Aorta (tissue), 5 donors: ENCODE data around the gene KCTD12. TPM values are rescaled to one million over a fixed set of nuclear protein-coding genes. Genes with fewer than 3 reads are reported as not detected.

Experiments
- ATAC-seq: fragments of 200-7000 bp; cut with Tn5 transposase; one replicate; pipeline ENCODE4 v1.9.1; 2022; ENCODE audit warnings: moderate library complexity; ENCODE audit not compliant: low FRiP score
- DNase-seq, 2 donors: peaks; one replicate each; pipeline ENCODE4 v3.0.0-alpha.2; 2020
- H3K27ac ChIP-seq, 2 donors: one replicate each; pipeline ENCODE4 v1.5.1; 2013; ENCODE audit warnings: low read length in 2 of 2, mild to moderate bottlenecking in 2 of 2, moderate library complexity in 2 of 2, control low read depth in 1 of 2, inconsistent platforms in 1 of 2, low read depth in 1 of 2
- H3K27me3 ChIP-seq, 2 donors: one replicate each; pipeline ENCODE4 v1.6.1; 2013; ENCODE audit warnings: control low read depth in 1 of 2, low read length in 1 of 2, mild to moderate bottlenecking in 1 of 2, moderate library complexity in 1 of 2; ENCODE audit not compliant: insufficient read depth in 2 of 2, control insufficient read depth in 1 of 2
- H3K36me3 ChIP-seq, 2 donors: one replicate each; pipeline ENCODE4 v1.6.1; 2013; ENCODE audit warnings: control low read depth in 1 of 2, low read length in 1 of 2, mild to moderate bottlenecking in 1 of 2; ENCODE audit not compliant: insufficient read depth in 2 of 2, control insufficient read depth in 1 of 2
- H3K4me1 ChIP-seq, 2 donors: one replicate each; pipeline ENCODE4 v1.6.1; 2013; ENCODE audit warnings: low read length in 2 of 2, control low read depth in 1 of 2, mild to moderate bottlenecking in 1 of 2, moderate library complexity in 1 of 2; ENCODE audit not compliant: insufficient read depth in 2 of 2, control insufficient read depth in 1 of 2
- H3K4me3 ChIP-seq, 2 donors: one replicate each; pipeline ENCODE4 v1.5.1; 2013; ENCODE audit warnings: low read length in 2 of 2, control low read depth in 1 of 2, mild to moderate bottlenecking in 1 of 2
- H3K9me3 ChIP-seq: one replicate; pipeline ENCODE4 v1.6.1; 2013; ENCODE audit warnings: mild to moderate bottlenecking, low read length; ENCODE audit not compliant: control insufficient read depth
- WGBS, 2 donors: extraction: QIAGEN DNeasy Blood & Tissue Kit; methylation state at CpG; one replicate each; pipeline ENCODE4 v1.1.7; 2013; 5-methylcytosine and 5-hydroxymethylcytosine counted together
- intact Hi-C, 2 donors: fragments of 100-400 bp; cut with DNase I; formaldehyde crosslinking; loops; one replicate each; pipeline versions ENCODE4 v1.14.2 to v1.15.0; 2022
- polyA plus RNA-seq, 2 donors: library from polyadenylated mRNA; stranded (reverse); fragments of 200-250 nt; gene quantifications; one replicate each; pipeline ENCODE4 v1.2.3, GENCODE V29; 2013
- total RNA-seq, 2 donors: library from RNA; stranded (reverse); fragmentation: NEBNext Ultra II Directional; extraction: Animal tissue kit (Norgen Biotek cat#: 25700); gene quantifications; one replicate each; pipeline ENCODE4 v1.2.1, GENCODE V29; 2021
- donor health status: healthy with polysubstance abuse.
- donor health status: Bipolar disorder and iron deficiency.
- donor health status: DM: no; HTN: no; CAD: no.
- donor health status: DM: no; HTN: no; CAD: no.
- donor health status: DM: yes; HTN: yes; CAD: no.

KCTD12 gene
- total and polyA plus RNA-seq, 4 donors, result 20.8 to 137 (median 67.1) TPM

GRCh38 chr13:76874479-76874878 lies 11.7 kb downstream of the KCTD12 start:
- WGBS, 2 donors, result 96% methylated on average over 2 of the region's 2 CpGs
- intact Hi-C loops, result no loop called here
- no peaks in the 10 kb centered on the region for H3K4me1 ChIP-seq
- H3K27me3 ChIP-seq, result no peaks in the 10 kb centered on the region
- H3K4me3 ChIP-seq, result no peak overlapping the region
- no peaks in the 10 kb centered on the region for H3K9me3 ChIP-seq
- DNase-seq (no peak), ATAC-seq (no peak)
- H3K36me3 ChIP-seq, result no peaks in the 10 kb centered on the region
- H3K27ac ChIP-seq, result no peak overlapping the region

GRCh38 chr13:76873445-76873844 lies 12.8 kb downstream of the KCTD12 start:
- DNase-seq (no peak), ATAC-seq (no peak)
- WGBS, 2 donors, result 73 to 80% methylated on average over 2 of the region's 2 CpGs
- H3K27me3 ChIP-seq, result no peaks in the 10 kb centered on the region
- H3K27ac ChIP-seq, result no peak overlapping the region
- H3K4me1 ChIP-seq, result no peaks in the 10 kb centered on the region
- H3K36me3 ChIP-seq, result no peaks in the 10 kb centered on the region
- H3K4me3 ChIP-seq, result no peak overlapping the region
- no peaks in the 10 kb centered on the region for H3K9me3 ChIP-seq
- intact Hi-C loops, result no loop called here

DNA sequence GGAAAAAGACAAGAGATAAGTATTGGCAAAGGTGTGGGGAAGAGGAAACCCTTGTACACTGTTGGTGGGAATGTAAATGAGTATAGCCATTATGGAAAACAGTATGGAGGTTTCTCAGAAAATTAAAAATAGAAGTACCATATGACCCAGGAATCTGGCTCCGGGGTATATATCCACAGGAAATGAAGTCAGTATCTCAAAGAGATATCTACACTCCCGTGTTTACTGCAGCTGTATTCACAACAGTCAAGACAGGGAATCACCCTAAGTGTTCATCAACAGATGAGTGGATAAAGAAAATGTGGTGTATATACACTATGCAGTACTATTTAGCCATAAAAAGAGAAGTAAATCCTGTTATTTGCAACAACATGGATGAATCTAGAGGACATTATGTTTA lies 13.5 kb downstream of the KCTD12 start:
- H3K9me3 ChIP-seq, result no peaks in the 10 kb centered on the region
- no peak for DNase-seq
- H3K27me3 ChIP-seq, result no peaks in the 10 kb centered on the region
- no peak overlapping the region for H3K4me3 ChIP-seq
- ATAC-seq, result no peak
- H3K27ac ChIP-seq, result no peak overlapping the region
- intact Hi-C loops, result no loop called here
- no peaks in the 10 kb centered on the region for H3K4me1 ChIP-seq
- no peaks in the 10 kb centered on the region for H3K36me3 ChIP-seq
- 43 to 49% methylated on average over 2 of the region's 2 CpGs for WGBS, 2 donors

- Histone ChIP-seq H3K9me3 (no peaks in the 10 kb centered on the region), H3K36me3 (no peaks in the 10 kb centered on the region), H3K27me3 (no peaks in the 10 kb centered on the region), H3K4me3 (no peak overlapping the region), H3K27ac (no peak overlapping the region), H3K4me1 (no peaks in the 10 kb centered on the region)
- ATAC-seq (no peak), DNase-seq (no peak)
- intact Hi-C loops, result no loop called here
- 84 to 91% methylated on average over 3 of the region's 3 CpGs for WGBS, 2 donors
Measured at GRCh38 chr13:76871432-76871831, 14.8 kb downstream of the KCTD12 start.

DNA sequence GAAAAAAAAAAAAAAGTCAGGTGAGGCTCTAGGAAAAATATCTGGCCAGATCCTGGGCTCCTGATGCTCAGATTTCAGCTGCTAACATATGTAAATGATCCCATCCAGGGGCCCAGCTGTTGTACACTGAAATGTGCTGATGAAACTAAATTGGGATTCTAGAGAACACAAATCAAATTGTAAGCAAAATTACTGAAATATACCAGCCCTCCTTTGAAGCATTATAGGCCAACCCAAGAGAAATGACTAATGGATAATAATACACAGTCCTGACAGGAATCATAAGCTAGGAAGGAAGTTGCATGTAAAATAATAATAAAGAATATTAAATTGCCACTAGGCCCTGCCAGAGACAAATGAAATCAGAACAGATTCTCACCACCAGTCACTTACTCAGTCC lies 17.8 kb downstream of the KCTD12 start:
- H3K9me3 ChIP-seq, result no peaks in the 10 kb centered on the region

DNA sequence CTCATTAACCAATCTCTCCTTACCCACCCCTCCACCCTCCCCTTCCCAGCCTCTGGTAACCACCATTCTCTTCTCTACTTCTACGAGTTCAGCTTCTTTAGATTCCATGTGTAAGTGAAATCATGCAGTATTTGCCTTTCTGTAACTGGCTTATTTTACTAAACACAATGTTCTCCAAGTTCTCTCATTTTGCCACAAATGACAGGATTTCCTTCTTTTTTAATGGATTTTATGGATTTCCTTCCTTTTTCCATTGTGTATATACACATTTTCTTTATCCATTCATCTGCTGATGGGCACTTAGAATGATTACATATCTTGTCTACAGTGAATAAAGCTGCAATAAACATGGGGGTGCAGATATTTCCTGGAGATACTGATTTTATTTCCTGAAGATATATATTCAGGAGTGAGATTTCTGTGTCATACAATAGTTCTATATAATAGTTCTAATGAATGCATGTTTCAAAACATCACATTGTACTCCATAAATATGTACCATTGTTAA lies 20.2 kb downstream of the KCTD12 start:
- H3K4me3 ChIP-seq, result no peak overlapping the region
- peaks cover 0 to 1% of the 10 kb centered on the region in 2 donors for H3K4me1 ChIP-seq
- H3K27me3 ChIP-seq, result no peaks in the 10 kb centered on the region
- intact Hi-C loops, result no loop called here
- no peaks in the 10 kb centered on the region for H3K9me3 ChIP-seq
- no peak for ATAC-seq
- H3K36me3 ChIP-seq, result no peaks in the 10 kb centered on the region
- no peak overlapping the region for H3K27ac ChIP-seq
- no peak for DNase-seq
- 88 to 93% methylated on average over 1 of the region's 1 CpG for WGBS, 2 donors

More for the DNA sequence above, 17.8 kb downstream of the KCTD12 start:
- DNase-seq (no peak), ATAC-seq (no peak)
- H3K27me3 ChIP-seq, result no peaks in the 10 kb centered on the region
- H3K36me3 ChIP-seq, result no peaks in the 10 kb centered on the region
- peaks cover 0 to 1% of the 10 kb centered on the region in 2 donors for H3K4me1 ChIP-seq
- intact Hi-C loops, result no loop called here
- H3K27ac ChIP-seq, result no peak overlapping the region
- H3K4me3 ChIP-seq, result no peak overlapping the region

- intact Hi-C loops, result no loop called here
- H3K36me3 ChIP-seq, result no peaks in the 10 kb centered on the region
- H3K27me3 ChIP-seq, result no peaks in the 10 kb centered on the region
- peaks cover 0 to 1% of the 10 kb centered on the region in 2 donors for H3K4me1 ChIP-seq
- WGBS, 2 donors, result 23 to 30% methylated on average over 4 of the region's 4 CpGs
- no peak overlapping the region for H3K4me3 ChIP-seq
- ATAC-seq (no peak), DNase-seq (no peak)
- H3K27ac ChIP-seq, result no peak overlapping the region
- no peaks in the 10 kb centered on the region for H3K9me3 ChIP-seq
Measured at GRCh38 chr13:76865109-76865508, 21.1 kb downstream of the KCTD12 start.

GRCh38 chr13:76864259-76864658 lies 21.9 kb downstream of the KCTD12 start:
- Histone ChIP-seq H3K36me3 (no peaks in the 10 kb centered on the region), H3K4me1 (peaks cover 0 to 1% of the 10 kb centered on the region in 2 donors), H3K27me3 (no peaks in the 10 kb centered on the region), H3K4me3 (no peak overlapping the region), H3K27ac (no peak overlapping the region), H3K9me3 (no peaks in the 10 kb centered on the region)
- no peak for DNase-seq
- intact Hi-C loops, result no loop called here
- ATAC-seq, result no peak

DNA sequence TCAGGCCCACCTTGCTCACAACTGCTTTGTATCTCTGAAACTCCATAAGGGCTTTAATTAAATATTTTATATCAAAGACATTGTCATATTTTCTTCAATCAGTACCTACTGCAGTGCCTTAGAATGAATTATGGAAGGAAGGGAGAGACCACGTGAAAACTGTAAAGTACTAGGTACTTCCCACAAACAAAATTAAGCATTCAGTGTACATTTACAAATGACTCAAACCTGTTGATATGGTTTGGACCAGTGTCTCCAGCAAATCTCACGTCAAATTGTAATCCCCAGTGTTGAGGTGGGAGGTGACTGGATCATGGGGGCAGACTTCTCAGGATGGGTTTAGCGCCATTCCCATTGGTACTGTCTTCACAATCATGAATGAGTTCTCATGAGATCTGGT lies 23.2 kb downstream of the KCTD12 start:
- Histone ChIP-seq H3K27me3 (no peaks in the 10 kb centered on the region), H3K27ac (no peak overlapping the region), H3K4me3 (no peak overlapping the region), H3K9me3 (no peaks in the 10 kb centered on the region), H3K4me1 (peaks cover 0 to 1% of the 10 kb centered on the region in 2 donors), H3K36me3 (no peaks in the 10 kb centered on the region)
- ATAC-seq, result no peak
- intact Hi-C loops, result no loop called here
- no peak for DNase-seq
- WGBS, 2 donors, result 98% methylated on average over 3 of the region's 3 CpGs
